Cerebellar nuclear complex (tissue), 1 donor: ENCODE measurements around the gene OR4P4.

Source experiments
- DNase-seq, 2 experiments: peaks; one replicate each; lab custom pipeline; 2025; lab: John Stamatoyannopoulos, UW

The OR4P4 gene

DNA sequence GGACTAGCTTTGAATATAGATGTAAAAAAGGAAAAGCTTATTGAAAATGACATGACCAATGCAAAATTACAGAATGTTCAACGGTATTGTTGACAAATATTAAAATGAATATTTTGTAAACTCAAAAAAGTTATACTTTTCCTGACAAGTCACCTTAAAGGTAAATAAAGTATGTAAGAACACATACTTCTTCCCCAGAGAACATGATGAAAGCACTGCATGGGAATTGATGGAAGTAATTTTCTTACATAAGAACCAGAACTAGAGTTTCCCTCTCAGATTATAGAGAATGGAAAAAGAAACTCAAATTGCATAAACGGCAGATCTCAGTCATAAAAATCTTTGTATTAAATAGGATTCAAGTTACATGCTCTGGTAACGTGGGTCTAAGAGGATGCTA, at the start of gene OR4P4:
Gene OR4P4 (plus strand): TSS at position 301 of the 400 bp plus-strand sequence.
- DNase-seq, result no peak

GRCh38 chr11:55607545-55607944, 27.4 kb upstream of the OR4P4 start, which contains the start of gene OR4C11:
Gene OR4C11 (minus strand): TSS chr11:55607645. CDS start chr11:55604373, 3,272 bp downstream.
- DNase-seq, result no peak

GRCh38 chr11:55624531-55624930, 10.4 kb upstream of the OR4P4 start:
- DNase-seq, result no peak

- no peak for DNase-seq
These were observed 13.1 kb downstream of the OR4P4 start, which contains the start of gene OR4S2 for GRCh38 chr11:55648027-55648426. Gene OR4S2 (plus strand): TSS chr11:55648327. CDS start chr11:55650904, 2,577 bp downstream.

DNA sequence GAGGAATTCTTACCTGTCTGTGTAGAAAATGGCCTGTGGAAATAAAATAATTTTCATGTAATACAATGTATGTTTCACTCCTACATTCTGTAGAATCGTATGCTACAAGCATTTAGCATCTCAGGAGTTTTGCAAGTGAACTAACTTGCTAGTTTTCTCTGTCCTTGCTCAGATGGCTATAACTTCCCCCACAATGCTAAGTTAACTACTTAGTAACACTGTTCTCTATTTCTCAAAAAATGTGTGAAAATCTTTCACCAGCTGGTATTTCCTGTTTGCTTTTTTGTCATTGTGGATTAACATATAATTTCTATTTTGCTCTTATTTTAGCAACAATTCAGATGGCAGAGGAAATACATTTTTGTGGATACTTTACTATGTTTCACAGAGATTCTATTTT, 17.6 kb downstream of the OR4P4 start:
- DNase-seq, result no peak

DNA sequence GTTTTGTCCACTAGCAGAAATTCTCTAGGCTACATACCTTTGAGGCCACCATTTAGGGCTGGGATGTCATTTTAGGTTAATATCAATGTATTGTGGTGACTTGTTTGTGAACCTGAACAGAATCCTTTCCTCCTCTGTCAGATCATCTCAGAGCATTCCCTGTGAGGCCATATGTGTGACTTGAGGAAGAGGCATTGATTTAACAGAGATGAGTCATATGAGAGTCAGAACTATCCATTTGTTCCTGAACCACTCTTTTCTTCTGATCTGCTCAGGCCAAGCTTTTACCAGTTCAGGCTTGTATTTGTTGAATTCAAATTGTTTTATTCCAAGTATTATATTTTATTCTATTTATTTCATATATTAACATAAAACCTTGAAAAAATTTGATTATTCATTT, 20.2 kb downstream of the OR4P4 start:
- DNase-seq, result no peak

DNA sequence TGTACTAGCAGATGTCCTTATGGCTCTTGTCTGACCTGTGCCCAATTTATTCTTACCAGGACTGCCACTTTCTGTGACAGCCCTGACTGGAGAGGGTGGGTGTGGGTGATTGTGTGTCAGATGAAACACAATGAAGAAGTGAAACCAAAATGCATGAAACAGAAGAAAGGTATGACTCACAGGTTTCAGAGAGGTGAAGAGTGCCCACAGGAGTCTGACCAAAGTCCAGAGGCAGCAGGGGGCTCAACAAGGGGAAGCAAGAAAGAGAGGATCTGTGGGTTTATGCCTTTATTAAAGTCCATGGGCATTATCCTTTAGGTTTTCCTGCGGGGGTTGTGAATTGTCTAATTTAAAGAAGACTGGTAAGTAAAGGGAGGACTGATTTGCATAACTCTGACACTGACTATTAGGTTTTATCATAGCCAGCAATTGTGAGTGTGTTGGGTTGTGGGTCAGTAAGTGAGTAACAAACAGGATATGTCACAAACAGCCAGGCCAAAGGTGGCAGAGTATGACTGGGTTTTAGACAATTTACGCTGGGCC, 23.2 kb downstream of the OR4P4 start:
- DNase-seq, result no peak

GRCh38 chr11:55658608-55659007, 23.7 kb downstream of the OR4P4 start:
- DNase-seq, result no peak

DNA sequence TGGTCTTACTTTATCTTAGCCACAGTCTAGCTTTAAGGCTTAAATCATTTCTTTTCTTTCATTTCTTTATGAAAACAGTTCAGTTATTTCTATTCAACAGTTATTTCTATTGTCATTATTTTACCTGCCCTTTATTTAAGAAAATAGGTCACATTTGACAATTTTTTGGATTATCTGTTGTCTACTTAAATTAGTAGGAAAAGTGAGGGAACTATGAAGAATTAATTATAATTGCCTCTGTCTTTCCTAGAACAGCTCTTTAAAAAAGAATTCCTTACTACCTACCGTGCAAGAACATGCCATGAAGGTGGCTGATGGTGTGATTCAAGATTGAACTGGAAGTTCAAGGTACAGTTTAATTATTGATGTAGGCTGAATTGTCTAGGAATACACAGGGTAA, 27.0 kb downstream of the OR4P4 start, which contains the start of gene OR4C6:
Gene OR4C6 (plus strand): TSS at position 301 of the 400 bp plus-strand sequence. CDS start 2,966 bp downstream, outside the sequence.
- no peak for DNase-seq

DNA sequence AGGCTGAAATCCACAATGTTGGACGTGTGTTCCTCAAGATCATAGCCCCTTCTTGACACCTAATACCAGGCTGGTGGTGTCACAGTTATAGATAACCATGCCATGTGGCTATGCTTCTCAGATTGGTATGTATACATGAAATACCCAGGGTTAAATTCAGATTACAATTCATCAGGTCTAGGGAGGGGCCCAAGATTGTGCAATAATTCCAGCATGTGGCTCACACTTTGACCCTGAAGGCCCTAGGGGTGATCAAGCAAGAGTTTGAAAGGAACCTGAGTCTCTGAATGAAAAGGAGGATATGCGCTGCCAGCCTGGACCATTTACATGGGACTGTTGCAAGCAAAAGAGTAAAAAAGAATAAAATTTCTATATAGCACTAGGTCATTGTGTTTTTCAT, 34.5 kb downstream of the OR4P4 start:
- no peak for DNase-seq

GRCh38 chr11:55673860-55674259, 38.9 kb downstream of the OR4P4 start:
- no peak for DNase-seq
